Uterus (tissue), 2 donors: ENCODE measurements around the gene BMP10.

Experiments
- CTCF ChIP-seq, 4 experiments: fragments of 200-600 bp in 2 of 4; fragments of 450-650 bp in 2 of 4; sonication (generic) in 2 of 4; IDR thresholded peaks; one replicate each; pipeline ENCODE4 v1.5.1; 2016 to 2019; ENCODE audit warnings: antibody characterized with exemption in 4 of 4, mild to moderate bottlenecking in 2 of 4, moderate library complexity in 1 of 4
- POLR2A ChIP-seq, 2 donors: fragments of 450-650 bp; IDR thresholded peaks; one replicate each; pipeline ENCODE4 v1.6.1; 2016; ENCODE audit warnings: antibody characterized with exemption in 2 of 2, mild to moderate bottlenecking in 1 of 2, moderate library complexity in 1 of 2

- TF ChIP-seq CTCF (IDR thresholded peaks at IDR 0.05) (no peak), POLR2A (IDR thresholded peaks at IDR 0.05) (no peak)
These were observed 8.3 kb downstream of the BMP10 start for GRCh38 chr2:68862889-68863288.
